H9 (cell line): Measurements from ENCODE around the gene BORA. TPM values are rescaled to one million over a fixed set of nuclear protein-coding genes. Genes with fewer than 3 reads are reported as not detected.

Experiments used
- DNase-seq: peaks from one replicate; pipeline ENCODE4 v3.0.0-alpha.2; 2017
- H2AFZ ChIP-seq: one replicate; pipeline ENCODE4 v1.6.1; 2013; ENCODE audit warnings: mild to moderate bottlenecking, low read length, control low read depth, moderate library complexity
- H2AK5ac ChIP-seq: 2 replicates; pipeline ENCODE4 v1.6.1; 2013; ENCODE audit warnings: low read length, control low read depth, mixed read lengths; ENCODE audit not compliant: insufficient read length
- H2BK120ac ChIP-seq: one replicate; pipeline ENCODE4 v1.6.1; 2013; ENCODE audit warnings: low read depth, mild to moderate bottlenecking, low read length, control low read depth, inconsistent platforms; ENCODE audit not compliant: poor library complexity, severe bottlenecking
- H2BK12ac ChIP-seq: 2 replicates; pipeline ENCODE4 v1.6.1; 2013; ENCODE audit warnings: low read length, control low read depth, mixed read lengths, low read depth; ENCODE audit not compliant: insufficient read length
- H2BK15ac ChIP-seq: 2 replicates; pipeline ENCODE4 v1.6.1; 2013; ENCODE audit warnings: low read depth, low read length, control low read depth
- H2BK20ac ChIP-seq: one replicate; pipeline ENCODE4 v1.6.1; 2013; ENCODE audit warnings: low read depth, mild to moderate bottlenecking, low read length, control low read depth, inconsistent platforms; ENCODE audit not compliant: poor library complexity, severe bottlenecking
- H2BK5ac ChIP-seq: 2 replicates; pipeline ENCODE4 v1.6.1; 2013; ENCODE audit warnings: low read length, control low read depth, mixed read lengths; ENCODE audit not compliant: insufficient read length
- H3K14ac ChIP-seq: 2 replicates; pipeline ENCODE4 v1.6.1; 2013; ENCODE audit warnings: low read length, control low read depth; ENCODE audit not compliant: insufficient read depth
- H3K18ac ChIP-seq: 2 replicates; pipeline ENCODE4 v1.6.1; 2013; ENCODE audit warnings: low read depth, mild to moderate bottlenecking, mixed read lengths, low read length, control low read depth; ENCODE audit not compliant: insufficient read length
- H3K23ac ChIP-seq: 2 replicates; pipeline ENCODE4 v1.6.1; 2013; ENCODE audit warnings: low read length, control low read depth, mixed read lengths, low read depth; ENCODE audit not compliant: insufficient read length
- H3K23me2 ChIP-seq: 2 replicates; pipeline ENCODE4 v1.6.1; 2013; ENCODE audit warnings: low read depth, mild to moderate bottlenecking, mixed read lengths, low read length, control low read depth; ENCODE audit not compliant: insufficient read length, poor library complexity, severe bottlenecking
- H3K27ac ChIP-seq: 2 replicates; pipeline ENCODE4 v1.5.1; 2013; ENCODE audit warnings: low read length, control low read depth, mixed read lengths, low read depth; ENCODE audit not compliant: insufficient read length
- H3K27me3 ChIP-seq: 2 replicates; pipeline ENCODE4 v1.6.1; 2013; ENCODE audit warnings: low read length, control low read depth, inconsistent platforms; ENCODE audit not compliant: insufficient read depth
- H3K4ac ChIP-seq: 2 replicates; pipeline ENCODE4 v1.6.1; 2013; ENCODE audit warnings: low read depth, mild to moderate bottlenecking, control low read depth, inconsistent platforms, low read length, moderate library complexity
- H3K4me1 ChIP-seq: 2 replicates; pipeline ENCODE4 v1.6.1; 2013; ENCODE audit warnings: low read length, control low read depth, inconsistent platforms; ENCODE audit not compliant: insufficient read depth
- H3K4me2 ChIP-seq: 2 replicates; pipeline ENCODE4 v1.6.1; 2013; ENCODE audit warnings: low read length, control low read depth, mixed read lengths; ENCODE audit not compliant: insufficient read length, insufficient read depth
- H3K56ac ChIP-seq: 2 replicates; pipeline ENCODE4 v1.6.1; 2013; ENCODE audit warnings: low read depth, mild to moderate bottlenecking, mixed read lengths, low read length, control low read depth; ENCODE audit not compliant: insufficient read length
- H3K79me1 ChIP-seq: 2 replicates; pipeline ENCODE4 v1.6.1; 2013; ENCODE audit warnings: low read depth, mild to moderate bottlenecking, moderate library complexity, low read length, control low read depth, inconsistent platforms; ENCODE audit not compliant: insufficient read depth, poor library complexity, severe bottlenecking
- H3K79me2 ChIP-seq: 2 replicates; pipeline ENCODE4 v1.6.1; 2013; ENCODE audit warnings: low read length, control low read depth, inconsistent platforms; ENCODE audit not compliant: insufficient read depth
- H3K9ac ChIP-seq: 2 replicates; pipeline ENCODE4 v1.6.1; 2013; ENCODE audit warnings: low read length, control low read depth, mixed read lengths; ENCODE audit not compliant: insufficient read length; ENCODE audit errors: extremely low read depth
- H3K9me3 ChIP-seq: one replicate; pipeline ENCODE4 v1.6.1; 2013; ENCODE audit warnings: low read depth, low read length, inconsistent platforms; ENCODE audit not compliant: control insufficient read depth
- H3T11ph ChIP-seq: one replicate; pipeline ENCODE4 v1.6.1; 2013; ENCODE audit warnings: mild to moderate bottlenecking, low read length, control low read depth, inconsistent platforms
- H4K20me1 ChIP-seq: one replicate; pipeline ENCODE4 v1.6.1; 2013; ENCODE audit not compliant: control insufficient read depth, insufficient read length, insufficient read depth
- H4K5ac ChIP-seq: 2 replicates; pipeline ENCODE4 v1.6.1; 2013; ENCODE audit warnings: low read depth, mild to moderate bottlenecking, mixed read lengths, low read length, control low read depth; ENCODE audit not compliant: insufficient read length
- H4K8ac ChIP-seq: replicated peaks from 2 replicates; pipeline ENCODE4 v1.6.1; 2013; ENCODE audit warnings: low read length, control low read depth, mixed read lengths, low read depth; ENCODE audit not compliant: insufficient read length
- H4K91ac ChIP-seq: 2 replicates; pipeline ENCODE4 v1.6.1; 2013; ENCODE audit warnings: low read depth, mild to moderate bottlenecking, moderate library complexity, mixed read lengths, low read length, control low read depth; ENCODE audit not compliant: insufficient read length
- H3K27ac Mint-ChIP-seq, 3 experiments: 2 replicates in 2 of 3; 3 replicates in 1 of 3; pipeline ENCODE4 v1.8.0; 2020 to 2021; ENCODE audit warnings: mixed read lengths in 3 of 3, mild to moderate bottlenecking in 1 of 3, moderate library complexity in 1 of 3
- H3K27me3 Mint-ChIP-seq: 2 replicates; pipeline ENCODE4 v1.8.0; 2021; ENCODE audit warnings: low read depth, mild to moderate bottlenecking, moderate library complexity, mixed read lengths
- H3K36me3 Mint-ChIP-seq, 3 experiments: 2 replicates in 2 of 3; 3 replicates in 1 of 3; pipeline ENCODE4 v1.8.0; 2020 to 2021; ENCODE audit warnings: low read depth in 3 of 3, mixed read lengths in 3 of 3; ENCODE audit not compliant: insufficient read depth in 1 of 3
- H3K4me1 Mint-ChIP-seq, 2 experiments: 2 replicates each; pipeline ENCODE4 v1.8.0; 2020; ENCODE audit warnings: mixed read lengths in 2 of 2
- H3K4me3 Mint-ChIP-seq, 2 experiments: 2 replicates in 1 of 2; 3 replicates in 1 of 2; pipeline ENCODE4 v1.8.0; 2020 to 2021; ENCODE audit warnings: mild to moderate bottlenecking in 2 of 2, mixed read lengths in 2 of 2, moderate library complexity in 1 of 2
- H3K9me3 Mint-ChIP-seq, 2 experiments: 2 replicates in 1 of 2; 3 replicates in 1 of 2; pipeline ENCODE4 v1.8.0; 2020; ENCODE audit warnings: mild to moderate bottlenecking in 2 of 2, mixed read lengths in 2 of 2, moderate library complexity in 1 of 2
- WGBS: extraction: QIAGEN DNeasy Blood & Tissue Kit; methylation state at CpG from one replicate; pipeline ENCODE4 v1.1.7; 2013; ENCODE audit warnings: missing lambda C conversion rate, low lambda C conversion rate, mixed read lengths; ENCODE audit not compliant: insufficient read length; ENCODE audit errors: extremely low coverage; 5-methylcytosine and 5-hydroxymethylcytosine counted together
- total RNA-seq: library from RNA; stranded (reverse); gene quantifications from 2 replicates; pipeline ENCODE4 v1.2.1, GENCODE V29; 2021
- TF ChIP-seq, protein P1 (sequence below): fragments of 200-600 bp; sonication (generic); conservative IDR thresholded peaks from 3 replicates; pipeline ENCODE4 v1.8.0; 2021; ENCODE audit warnings: antibody characterized with exemption, mild to moderate bottlenecking

BORA gene
- total RNA-seq, 1 experiment from 2014 or later: 16.5 TPM

DNA sequence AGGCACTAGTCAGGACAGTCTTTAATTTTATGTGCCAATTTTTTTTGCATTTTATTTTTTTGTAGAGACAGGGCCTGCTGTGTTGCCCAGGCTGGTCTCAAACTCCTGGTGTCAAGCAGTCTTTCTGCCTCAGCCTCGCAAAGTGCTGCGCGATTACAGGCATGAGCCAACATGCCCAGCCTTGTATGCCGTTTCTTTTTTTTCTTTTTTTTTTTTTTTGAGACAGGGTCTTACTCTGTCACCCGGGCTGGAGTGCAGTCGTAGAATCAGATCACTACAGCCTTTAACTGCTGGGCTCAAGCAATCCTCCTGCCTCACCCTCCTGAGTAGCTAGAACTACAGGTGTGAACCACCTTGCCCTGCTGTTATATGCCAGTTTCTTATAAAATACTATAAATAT, 26.4 kb downstream of the BORA start:
- H3K4me2 ChIP-seq: no peak overlapping the region
- TF ChIP-seq, protein P1, sequence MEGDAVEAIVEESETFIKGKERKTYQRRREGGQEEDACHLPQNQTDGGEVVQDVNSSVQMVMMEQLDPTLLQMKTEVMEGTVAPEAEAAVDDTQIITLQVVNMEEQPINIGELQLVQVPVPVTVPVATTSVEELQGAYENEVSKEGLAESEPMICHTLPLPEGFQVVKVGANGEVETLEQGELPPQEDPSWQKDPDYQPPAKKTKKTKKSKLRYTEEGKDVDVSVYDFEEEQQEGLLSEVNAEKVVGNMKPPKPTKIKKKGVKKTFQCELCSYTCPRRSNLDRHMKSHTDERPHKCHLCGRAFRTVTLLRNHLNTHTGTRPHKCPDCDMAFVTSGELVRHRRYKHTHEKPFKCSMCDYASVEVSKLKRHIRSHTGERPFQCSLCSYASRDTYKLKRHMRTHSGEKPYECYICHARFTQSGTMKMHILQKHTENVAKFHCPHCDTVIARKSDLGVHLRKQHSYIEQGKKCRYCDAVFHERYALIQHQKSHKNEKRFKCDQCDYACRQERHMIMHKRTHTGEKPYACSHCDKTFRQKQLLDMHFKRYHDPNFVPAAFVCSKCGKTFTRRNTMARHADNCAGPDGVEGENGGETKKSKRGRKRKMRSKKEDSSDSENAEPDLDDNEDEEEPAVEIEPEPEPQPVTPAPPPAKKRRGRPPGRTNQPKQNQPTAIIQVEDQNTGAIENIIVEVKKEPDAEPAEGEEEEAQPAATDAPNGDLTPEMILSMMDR: no peak
- no peak overlapping the region for H4K91ac ChIP-seq
- H3K27ac ChIP-seq: no peak overlapping the region
- H4K8ac ChIP-seq: no peak overlapping the region
- no peak overlapping the region for H3T11ph ChIP-seq
- no peaks in the 10 kb centered on the region for H3K9me3 ChIP-seq
- no CpG with 5 or more reads among the region's 6 CpGs for WGBS
- no peak overlapping the region for H2AFZ ChIP-seq
- peaks cover 22 to 69% (median 46%) of the 10 kb centered on the region in 3 experiments for H3K36me3 Mint-ChIP-seq
- no peaks in the 10 kb centered on the region for H3K79me2 ChIP-seq
- no peaks in the 10 kb centered on the region for H3K9me3 Mint-ChIP-seq
- no peak overlapping the region for H2BK5ac ChIP-seq
- H3K23me2 ChIP-seq: no peaks in the 10 kb centered on the region
- no peak overlapping the region for H3K14ac ChIP-seq
- H3K18ac ChIP-seq: no peak overlapping the region
- H3K56ac ChIP-seq: no peak overlapping the region
- H3K4me1 Mint-ChIP-seq: no peaks in the 10 kb centered on the region
- no peak overlapping the region for H2BK120ac ChIP-seq
- H3K79me1 ChIP-seq: no peaks in the 10 kb centered on the region
- no peaks in the 10 kb centered on the region for H3K27me3 Mint-ChIP-seq
- H3K9ac ChIP-seq: no peak overlapping the region
- no peak overlapping the region for H2BK12ac ChIP-seq
- no peak overlapping the region for H2BK20ac ChIP-seq
- H3K4ac ChIP-seq: no peak overlapping the region
- no peak overlapping the region for H3K23ac ChIP-seq
- H2BK15ac ChIP-seq: no peak overlapping the region
- no peak overlapping the region for H2AK5ac ChIP-seq
- no peaks in the 10 kb centered on the region for H4K20me1 ChIP-seq
- no peaks in the 10 kb centered on the region for H3K4me1 ChIP-seq
- H3K27me3 ChIP-seq: no peaks in the 10 kb centered on the region
- H3K27ac Mint-ChIP-seq: peak overlapping the region in 1 of 3 experiments; percentile 34; a peak in 1 of 7 replicates
- H4K5ac ChIP-seq: no peak overlapping the region
- H3K4me3 Mint-ChIP-seq: no peak overlapping the region
- no peak for DNase-seq
